HEK293T (cell line): Measurements from ENCODE around the gene C2orf76.

Source experiments
- BHLHE40 ChIP-seq: fragments of 450-650 bp; IDR thresholded peaks from 2 replicates; pipeline ENCODE4 v1.6.1; 2016; ENCODE audit warnings: mild to moderate bottlenecking, moderate library complexity, borderline replicate concordance
- CTBP1 ChIP-seq: fragments of 450-650 bp; IDR thresholded peaks from 2 replicates; pipeline ENCODE4 v1.6.1; 2016; ENCODE audit warnings: borderline replicate concordance
- ELF4 ChIP-seq: fragments of 450-650 bp; IDR thresholded peaks from 2 replicates; pipeline ENCODE4 v1.6.1; 2017; ENCODE audit warnings: antibody characterized with exemption
- FOXA1 ChIP-seq: fragments of 450-650 bp; IDR thresholded peaks from 2 replicates; pipeline ENCODE4 v1.6.1; 2016; ENCODE audit warnings: mild to moderate bottlenecking
- HDGF ChIP-seq: fragments of 450-650 bp; IDR thresholded peaks from 2 replicates; pipeline ENCODE4 v1.6.1; 2017; ENCODE audit warnings: antibody characterized with exemption, borderline replicate concordance
- LEF1 ChIP-seq: fragments of 450-650 bp; IDR thresholded peaks from 2 replicates; pipeline ENCODE4 v1.6.1; 2017; ENCODE audit warnings: mild to moderate bottlenecking, borderline replicate concordance
- NFRKB ChIP-seq: fragments of 450-650 bp; IDR thresholded peaks from 2 replicates; pipeline ENCODE4 v1.6.1; 2016; ENCODE audit warnings: mild to moderate bottlenecking, moderate library complexity
- SP1 ChIP-seq: fragments of 450-650 bp; IDR thresholded peaks from 2 replicates; pipeline ENCODE4 v1.6.1; 2017
- TARDBP ChIP-seq: fragments of 450-650 bp; IDR thresholded peaks from 2 replicates; pipeline ENCODE4 v1.6.1; 2016
- ZNF384 ChIP-seq: fragments of 450-650 bp; IDR thresholded peaks from 2 replicates; pipeline ENCODE4 v1.6.1; 2016
- TF ChIP-seq, protein P1 (sequence below): fragments of 450-650 bp; IDR thresholded peaks from 2 replicates; pipeline ENCODE4 v1.6.1; 2016

DNA sequence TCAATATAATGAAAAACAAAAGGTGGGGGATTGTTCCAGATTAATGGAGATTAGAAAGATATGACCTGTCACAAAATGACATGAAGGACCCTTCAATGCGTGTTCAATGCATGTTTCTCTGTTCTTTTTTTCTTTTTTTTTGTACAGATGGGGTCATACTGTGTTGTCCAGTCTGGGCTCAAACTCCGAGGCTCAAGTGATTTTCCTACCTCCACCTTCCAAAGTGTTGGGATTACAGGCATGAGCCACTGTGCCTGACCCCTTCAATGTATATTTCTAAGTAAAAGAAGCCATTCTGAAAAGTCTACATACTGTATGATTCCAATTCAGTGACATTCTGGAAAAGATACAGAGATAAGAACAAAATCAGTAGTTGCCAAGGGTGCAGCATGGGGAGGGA is 32.8 kb downstream of the C2orf76 start:
- TF ChIP-seq LEF1, result no peak
- no peak for TF ChIP-seq TARDBP
- no peak for TF ChIP-seq SP1
- no peak for TF ChIP-seq BHLHE40
- no peak for TF ChIP-seq ELF4
- TF ChIP-seq ZNF384, result no peak
- TF ChIP-seq FOXA1, result no peak
- no peak for TF ChIP-seq HDGF
- TF ChIP-seq, protein P1, sequence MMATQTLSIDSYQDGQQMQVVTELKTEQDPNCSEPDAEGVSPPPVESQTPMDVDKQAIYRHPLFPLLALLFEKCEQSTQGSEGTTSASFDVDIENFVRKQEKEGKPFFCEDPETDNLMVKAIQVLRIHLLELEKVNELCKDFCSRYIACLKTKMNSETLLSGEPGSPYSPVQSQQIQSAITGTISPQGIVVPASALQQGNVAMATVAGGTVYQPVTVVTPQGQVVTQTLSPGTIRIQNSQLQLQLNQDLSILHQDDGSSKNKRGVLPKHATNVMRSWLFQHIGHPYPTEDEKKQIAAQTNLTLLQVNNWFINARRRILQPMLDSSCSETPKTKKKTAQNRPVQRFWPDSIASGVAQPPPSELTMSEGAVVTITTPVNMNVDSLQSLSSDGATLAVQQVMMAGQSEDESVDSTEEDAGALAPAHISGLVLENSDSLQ, result no peak
- TF ChIP-seq NFRKB, result no peak
- TF ChIP-seq CTBP1, result no peak
